IPS-20b (cell line): Measurements from ENCODE around the gene WSB1.

Experiments
- H3K27ac ChIP-seq: one replicate; pipeline ENCODE4 v1.5.1; 2013; ENCODE audit warnings: low read length
- H3K27me3 ChIP-seq: 2 replicates; pipeline ENCODE4 v1.6.1; 2013; ENCODE audit warnings: mild to moderate bottlenecking, low read length, inconsistent platforms; ENCODE audit not compliant: insufficient read depth
- H3K36me3 ChIP-seq: 2 replicates; pipeline ENCODE4 v1.6.1; 2013; ENCODE audit warnings: low read depth, mild to moderate bottlenecking, inconsistent platforms, low read length, moderate library complexity; ENCODE audit not compliant: insufficient read depth
- H3K4me1 ChIP-seq: 2 replicates; pipeline ENCODE4 v1.6.1; 2013; ENCODE audit warnings: mild to moderate bottlenecking, control low read depth, inconsistent platforms, low read length, moderate library complexity; ENCODE audit not compliant: insufficient read depth
- H3K4me3 ChIP-seq: 2 replicates; pipeline ENCODE4 v1.5.1; 2013; ENCODE audit warnings: mild to moderate bottlenecking, low read length, inconsistent platforms
- H3K9ac ChIP-seq: 2 replicates; pipeline ENCODE4 v1.6.1; 2013; ENCODE audit warnings: low read depth, mild to moderate bottlenecking, inconsistent platforms, low read length, moderate library complexity
- H3K9me3 ChIP-seq: 2 replicates; pipeline ENCODE4 v1.6.1; 2013; ENCODE audit warnings: mild to moderate bottlenecking, low read depth, low read length, inconsistent platforms; ENCODE audit not compliant: insufficient read depth

The WSB1 gene

GRCh38 chr17:27354051-27354490 lies 60.2 kb downstream of the WSB1 start:
- H3K9ac ChIP-seq = peak overlapping the region; percentile 64; the same call in 1 of the 2 replicates
- no peaks in the 10 kb centered on the region for H3K36me3 ChIP-seq
- H3K27ac ChIP-seq = no peak overlapping the region
- H3K9me3 ChIP-seq = no peaks in the 10 kb centered on the region
- peak overlapping the region; percentile 82 for H3K4me3 ChIP-seq
- peaks cover 10% of the 10 kb centered on the region; the same call in 1 of the 2 replicates for H3K27me3 ChIP-seq
- H3K4me1 ChIP-seq = no peaks in the 10 kb centered on the region

GRCh38 chr17:27354491-27355081 lies 60.7 kb downstream of the WSB1 start:
- Histone ChIP-seq H3K4me3 (peak overlapping the region; percentile 82; the same call in 1 of the 2 replicates), H3K36me3 (no peaks in the 10 kb centered on the region), H3K9me3 (no peaks in the 10 kb centered on the region), H3K4me1 (no peaks in the 10 kb centered on the region), H3K9ac (peak overlapping the region; percentile 64; the same call in 1 of the 2 replicates), H3K27ac (no peak overlapping the region), H3K27me3 (peaks cover 10% of the 10 kb centered on the region; the same call in 1 of the 2 replicates)

GRCh38 chr17:27355419-27355818 lies 61.5 kb downstream of the WSB1 start:
- Histone ChIP-seq H3K36me3 (no peaks in the 10 kb centered on the region), H3K4me3 (no peak overlapping the region), H3K9me3 (no peaks in the 10 kb centered on the region), H3K9ac (no peak overlapping the region), H3K27me3 (peaks cover 10% of the 10 kb centered on the region; the same call in 1 of the 2 replicates), H3K4me1 (no peaks in the 10 kb centered on the region), H3K27ac (no peak overlapping the region)

- Histone ChIP-seq H3K9me3 (no peaks in the 10 kb centered on the region), H3K36me3 (no peaks in the 10 kb centered on the region), H3K27ac (no peak overlapping the region), H3K4me3 (no peak overlapping the region), H3K4me1 (no peaks in the 10 kb centered on the region), H3K9ac (no peak overlapping the region), H3K27me3 (peaks cover 10% of the 10 kb centered on the region; the same call in 1 of the 2 replicates)
Observed at GRCh38 chr17:27356091-27356705, 62.3 kb downstream of the WSB1 start.

GRCh38 chr17:27357236-27357635 lies 63.3 kb downstream of the WSB1 start:
- peaks cover 10% of the 10 kb centered on the region; the same call in 1 of the 2 replicates for H3K27me3 ChIP-seq
- H3K27ac ChIP-seq = no peak overlapping the region
- no peaks in the 10 kb centered on the region for H3K4me1 ChIP-seq
- no peak overlapping the region for H3K4me3 ChIP-seq
- no peak overlapping the region for H3K9ac ChIP-seq
- H3K9me3 ChIP-seq = no peaks in the 10 kb centered on the region
- no peaks in the 10 kb centered on the region for H3K36me3 ChIP-seq

GRCh38 chr17:27360507-27360906 lies 66.6 kb downstream of the WSB1 start:
- no peaks in the 10 kb centered on the region for H3K36me3 ChIP-seq
- H3K4me3 ChIP-seq = no peak overlapping the region
- H3K27ac ChIP-seq = no peak overlapping the region
- no peaks in the 10 kb centered on the region for H3K27me3 ChIP-seq
- no peaks in the 10 kb centered on the region for H3K9me3 ChIP-seq
- H3K9ac ChIP-seq = no peak overlapping the region
- no peaks in the 10 kb centered on the region for H3K4me1 ChIP-seq

- no peak overlapping the region for H3K27ac ChIP-seq
- no peak overlapping the region for H3K9ac ChIP-seq
- H3K36me3 ChIP-seq = no peaks in the 10 kb centered on the region
- H3K9me3 ChIP-seq = no peaks in the 10 kb centered on the region
- H3K4me1 ChIP-seq = no peaks in the 10 kb centered on the region
- no peak overlapping the region for H3K4me3 ChIP-seq
- no peaks in the 10 kb centered on the region for H3K27me3 ChIP-seq
Observed at GRCh38 chr17:27361695-27362094, 67.8 kb downstream of the WSB1 start.

- no peaks in the 10 kb centered on the region for H3K9me3 ChIP-seq
- H3K9ac ChIP-seq = no peak overlapping the region
- no peaks in the 10 kb centered on the region for H3K4me1 ChIP-seq
- H3K36me3 ChIP-seq = no peaks in the 10 kb centered on the region
- no peaks in the 10 kb centered on the region for H3K27me3 ChIP-seq
- no peak overlapping the region for H3K4me3 ChIP-seq
- H3K27ac ChIP-seq = no peak overlapping the region
Observed at GRCh38 chr17:27362503-27362902, 68.6 kb downstream of the WSB1 start.

- Histone ChIP-seq H3K9ac (no peak overlapping the region), H3K4me1 (0 out of 2 replicates have a peak, but pooled peaks cover 3% of the 10 kb centered on the region), H3K27ac (no peak overlapping the region), H3K36me3 (no peaks in the 10 kb centered on the region), H3K4me3 (no peak overlapping the region), H3K27me3 (no peaks in the 10 kb centered on the region), H3K9me3 (no peaks in the 10 kb centered on the region)
Observed at GRCh38 chr17:27362909-27363308, 69.0 kb downstream of the WSB1 start.

GRCh38 chr17:27363326-27363725 lies 69.4 kb downstream of the WSB1 start:
- H3K4me3 ChIP-seq = no peak overlapping the region
- H3K36me3 ChIP-seq = no peaks in the 10 kb centered on the region
- 0 out of 2 replicates have a peak, but pooled peaks cover 3% of the 10 kb centered on the region for H3K4me1 ChIP-seq
- no peaks in the 10 kb centered on the region for H3K27me3 ChIP-seq
- no peaks in the 10 kb centered on the region for H3K9me3 ChIP-seq
- no peak overlapping the region for H3K27ac ChIP-seq
- H3K9ac ChIP-seq = no peak overlapping the region
